ENCODE data around the gene NUP210L.
"Not testable (repeated sequence)": the region's sequence is repeated elsewhere in the genome, so short reads cannot be mapped to it uniquely, and the experiment has no call there.

The NUP210L gene

DNA sequence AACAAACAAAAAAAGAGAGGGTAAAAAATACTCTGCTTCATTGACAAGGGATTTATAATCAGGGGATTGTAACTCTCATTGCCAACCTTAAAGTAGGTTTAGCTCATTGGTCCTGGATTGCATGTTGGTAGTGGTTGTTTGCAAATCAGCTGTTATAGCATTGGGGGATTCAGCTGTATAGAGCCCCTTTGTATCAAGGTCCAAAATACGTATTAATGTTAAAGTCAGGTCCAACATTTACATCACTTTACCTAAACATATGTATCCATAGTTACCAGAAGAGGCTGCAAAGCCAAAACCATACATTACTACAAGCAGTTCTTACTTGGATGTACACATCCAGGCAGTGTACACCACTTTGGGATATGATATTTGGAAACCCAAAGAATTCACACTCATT, 134.9 kb downstream of the NUP210L start:
- no peaks in the 10 kb centered on the region for H3F3A ChIP-seq (ENCODE audit: low read depth)
- H3K79me2 ChIP-seq (ENCODE audit: insufficient read depth, low read length): no peaks in the 10 kb centered on the region
- no peaks in the 10 kb centered on the region for H3K36me3 ChIP-seq (ENCODE audit: insufficient read depth, low read length)
- H3K9ac ChIP-seq (ENCODE audit: low read depth, low read length, poor library complexity, severe bottlenecking): no peak overlapping the region
- H3K4me1 ChIP-seq (ENCODE audit: insufficient read depth, low read length, poor library complexity, severe bottlenecking): no peaks in the 10 kb centered on the region
- H3K9me2 ChIP-seq (replicated peaks; ENCODE audit: low read depth, low read length): no peaks in the 10 kb centered on the region
- H2AFZ ChIP-seq (ENCODE audit: low read length): no peak overlapping the region
- TF ChIP-seq, protein P1, sequence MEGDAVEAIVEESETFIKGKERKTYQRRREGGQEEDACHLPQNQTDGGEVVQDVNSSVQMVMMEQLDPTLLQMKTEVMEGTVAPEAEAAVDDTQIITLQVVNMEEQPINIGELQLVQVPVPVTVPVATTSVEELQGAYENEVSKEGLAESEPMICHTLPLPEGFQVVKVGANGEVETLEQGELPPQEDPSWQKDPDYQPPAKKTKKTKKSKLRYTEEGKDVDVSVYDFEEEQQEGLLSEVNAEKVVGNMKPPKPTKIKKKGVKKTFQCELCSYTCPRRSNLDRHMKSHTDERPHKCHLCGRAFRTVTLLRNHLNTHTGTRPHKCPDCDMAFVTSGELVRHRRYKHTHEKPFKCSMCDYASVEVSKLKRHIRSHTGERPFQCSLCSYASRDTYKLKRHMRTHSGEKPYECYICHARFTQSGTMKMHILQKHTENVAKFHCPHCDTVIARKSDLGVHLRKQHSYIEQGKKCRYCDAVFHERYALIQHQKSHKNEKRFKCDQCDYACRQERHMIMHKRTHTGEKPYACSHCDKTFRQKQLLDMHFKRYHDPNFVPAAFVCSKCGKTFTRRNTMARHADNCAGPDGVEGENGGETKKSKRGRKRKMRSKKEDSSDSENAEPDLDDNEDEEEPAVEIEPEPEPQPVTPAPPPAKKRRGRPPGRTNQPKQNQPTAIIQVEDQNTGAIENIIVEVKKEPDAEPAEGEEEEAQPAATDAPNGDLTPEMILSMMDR (conservative IDR thresholded peaks at IDR 0.05; ENCODE audit: low read length): no peak
- no peak for TF ChIP-seq EZH2phosphoT487 (IDR thresholded peaks at IDR 0.05; ENCODE audit: borderline replicate concordance)
- H3K4me2 ChIP-seq (ENCODE audit: low read depth, low read length, poor library complexity, severe bottlenecking): no peak overlapping the region
- no peaks in the 10 kb centered on the region for H3K9me3 ChIP-seq (ENCODE audit: insufficient read depth, low read depth, low read length)
- H3K4me3 ChIP-seq (ENCODE audit: low read length, poor library complexity, severe bottlenecking): no peak overlapping the region
- no peaks in the 10 kb centered on the region for H3K27me3 ChIP-seq (ENCODE audit: insufficient read depth, low read length, poor library complexity, severe bottlenecking)
- no peaks in the 10 kb centered on the region for H4K20me1 ChIP-seq (ENCODE audit: insufficient read depth, low read length, poor library complexity, severe bottlenecking)

DNA sequence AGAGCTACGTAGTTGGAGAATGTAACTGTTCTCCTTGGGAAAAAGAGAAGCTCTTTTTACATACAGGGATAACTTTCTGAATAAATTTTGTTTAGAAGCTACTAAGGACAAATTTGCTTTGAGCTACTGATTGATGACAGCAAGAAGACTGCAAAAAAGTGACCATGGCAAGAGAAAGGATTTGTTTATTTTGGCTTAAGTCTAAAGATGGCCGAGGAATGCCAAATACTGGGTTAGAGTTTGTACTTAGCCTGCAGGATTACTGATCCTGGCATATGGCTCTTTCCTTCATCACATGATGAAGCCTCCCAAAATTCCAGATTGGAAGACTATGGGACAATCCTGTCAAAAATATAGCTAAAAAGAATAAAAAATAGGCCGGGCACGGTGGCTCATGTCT, 135.6 kb downstream of the NUP210L start:
- no peak overlapping the region for H3K9ac ChIP-seq (ENCODE audit: low read depth, low read length, poor library complexity, severe bottlenecking)
- no peaks in the 10 kb centered on the region for H3K9me3 ChIP-seq (ENCODE audit: insufficient read depth, low read depth, low read length)
- H3F3A ChIP-seq (ENCODE audit: low read depth): no peaks in the 10 kb centered on the region
- no peak overlapping the region for H3K4me3 ChIP-seq (ENCODE audit: low read length, poor library complexity, severe bottlenecking)
- no peaks in the 10 kb centered on the region for H3K79me2 ChIP-seq (ENCODE audit: insufficient read depth, low read length)
- H3K27me3 ChIP-seq (ENCODE audit: insufficient read depth, low read length, poor library complexity, severe bottlenecking): no peaks in the 10 kb centered on the region
- no peaks in the 10 kb centered on the region for H3K36me3 ChIP-seq (ENCODE audit: insufficient read depth, low read length)
- H4K20me1 ChIP-seq (ENCODE audit: insufficient read depth, low read length, poor library complexity, severe bottlenecking): no peaks in the 10 kb centered on the region
- H3K4me1 ChIP-seq (ENCODE audit: insufficient read depth, low read length, poor library complexity, severe bottlenecking): no peaks in the 10 kb centered on the region
- no peaks in the 10 kb centered on the region for H3K9me2 ChIP-seq (replicated peaks; ENCODE audit: low read depth, low read length)
- TF ChIP-seq, protein P1 (conservative IDR thresholded peaks at IDR 0.05; ENCODE audit: low read length): no peak
- TF ChIP-seq EZH2phosphoT487 (IDR thresholded peaks at IDR 0.05; ENCODE audit: borderline replicate concordance): no peak
- H2AFZ ChIP-seq (ENCODE audit: low read length): no peak overlapping the region
- H3K4me2 ChIP-seq (ENCODE audit: low read depth, low read length, poor library complexity, severe bottlenecking): no peak overlapping the region

DNA sequence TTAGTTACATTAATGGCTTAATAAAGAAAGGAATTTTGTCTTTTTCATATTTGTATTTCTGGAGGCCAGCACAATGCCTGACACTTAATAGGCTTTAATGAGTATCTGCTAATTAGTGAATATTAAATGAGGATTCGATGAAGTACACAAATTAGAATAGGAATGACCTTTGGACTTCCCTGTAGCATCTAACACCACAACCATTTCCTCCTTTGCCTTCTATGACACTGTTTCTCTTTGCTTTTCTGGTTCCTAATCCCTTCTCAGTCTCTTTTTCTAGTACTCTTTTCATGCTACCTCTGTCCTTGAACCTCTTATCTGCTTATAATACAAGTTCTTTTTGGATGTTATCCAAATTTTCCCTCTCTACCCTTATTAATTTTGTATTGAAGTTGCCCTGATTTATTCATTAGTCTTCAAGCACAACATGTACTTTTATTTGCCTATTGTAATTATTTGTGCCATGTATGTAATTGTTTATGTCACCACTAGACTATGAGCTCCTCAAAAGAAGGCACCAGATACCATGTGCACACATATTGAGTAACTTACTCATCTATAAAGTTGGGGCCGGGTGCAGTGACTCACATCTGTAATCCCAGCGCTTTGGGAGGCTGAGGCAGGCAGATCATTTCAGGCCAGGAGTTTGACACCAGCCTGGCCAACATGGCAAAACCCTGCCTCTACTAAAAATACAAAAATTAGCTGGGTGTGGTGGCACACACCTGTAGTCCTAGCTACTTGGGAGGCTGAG, 140.5 kb downstream of the NUP210L start:
- Histone ChIP-seq H3K9me3 (ENCODE audit: insufficient read depth, low read depth, low read length) (no peaks in the 10 kb centered on the region), H3K4me3 (ENCODE audit: low read length, poor library complexity, severe bottlenecking) (no peak overlapping the region), H3K36me3 (ENCODE audit: insufficient read depth, low read length) (no peaks in the 10 kb centered on the region), H4K20me1 (ENCODE audit: insufficient read depth, low read length, poor library complexity, severe bottlenecking) (no peaks in the 10 kb centered on the region), H3K27me3 (ENCODE audit: insufficient read depth, low read length, poor library complexity, severe bottlenecking) (no peaks in the 10 kb centered on the region), H3K4me1 (ENCODE audit: insufficient read depth, low read length, poor library complexity, severe bottlenecking) (no peaks in the 10 kb centered on the region), H3K4me2 (ENCODE audit: low read depth, low read length, poor library complexity, severe bottlenecking) (no peak overlapping the region), H3K9ac (ENCODE audit: low read depth, low read length, poor library complexity, severe bottlenecking) (no peak overlapping the region), H3K9me2 (replicated peaks; ENCODE audit: low read depth, low read length) (no peaks in the 10 kb centered on the region), H3F3A (ENCODE audit: low read depth) (no peaks in the 10 kb centered on the region), H3K79me2 (ENCODE audit: insufficient read depth, low read length) (no peaks in the 10 kb centered on the region), H2AFZ (ENCODE audit: low read length) (no peak overlapping the region)
- no peak for TF ChIP-seq EZH2phosphoT487 (IDR thresholded peaks at IDR 0.05; ENCODE audit: borderline replicate concordance)
- TF ChIP-seq, protein P1 (conservative IDR thresholded peaks at IDR 0.05; ENCODE audit: low read length): no peak

DNA sequence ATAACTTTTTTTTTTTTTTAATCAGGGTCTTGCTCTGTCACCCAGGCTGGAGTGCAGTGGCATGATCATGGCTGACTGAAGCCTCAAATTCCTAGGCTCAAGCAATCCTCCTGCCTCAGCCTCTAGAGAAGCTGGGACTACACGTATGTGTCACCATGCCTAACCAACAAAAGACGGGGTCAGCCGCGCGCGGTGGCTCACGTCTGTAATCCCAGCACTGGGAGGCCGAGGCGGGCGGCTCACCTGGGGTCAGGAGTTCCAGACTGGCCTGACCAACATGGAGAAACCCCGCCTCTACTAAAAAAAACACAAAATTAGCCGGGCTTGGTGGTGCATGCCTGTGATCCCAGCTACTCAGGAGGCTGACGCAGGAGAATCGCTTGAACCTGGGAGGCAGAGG, 142.3 kb downstream of the NUP210L start:
- not testable (repeated sequence) for H3K4me1 ChIP-seq (ENCODE audit: insufficient read depth, low read length, poor library complexity, severe bottlenecking); H3K79me2 ChIP-seq (ENCODE audit: insufficient read depth, low read length); H3K9me2 ChIP-seq (replicated peaks; ENCODE audit: low read depth, low read length); H2AFZ ChIP-seq (ENCODE audit: low read length); H3K4me2 ChIP-seq (ENCODE audit: low read depth, low read length, poor library complexity, severe bottlenecking); H3K27me3 ChIP-seq (ENCODE audit: insufficient read depth, low read length, poor library complexity, severe bottlenecking); H3F3A ChIP-seq (ENCODE audit: low read depth); H3K36me3 ChIP-seq (ENCODE audit: insufficient read depth, low read length); H4K20me1 ChIP-seq (ENCODE audit: insufficient read depth, low read length, poor library complexity, severe bottlenecking); H3K9ac ChIP-seq (ENCODE audit: low read depth, low read length, poor library complexity, severe bottlenecking); H3K9me3 ChIP-seq (ENCODE audit: insufficient read depth, low read depth, low read length); H3K4me3 ChIP-seq (ENCODE audit: low read length, poor library complexity, severe bottlenecking)
